ENCODE measurements around the gene IL15.
"Not testable (repeated sequence)": the region's sequence is repeated elsewhere in the genome, so short reads cannot be mapped to it uniquely, and the experiment has no call there.

- not testable (repeated sequence) for TF ChIP-seq CTCF, POLR2A (IDR thresholded peaks at IDR 0.05)
Measured at GRCh38 chr4:141604683-141605082, 31.7 kb upstream of the IL15 start.
